22Rv1 (cell line): Measurements from ENCODE around the gene LCMT1.

ENCODE experiments used
- CTCF ChIP-seq: fragments of 450-650 bp; IDR thresholded peaks from 2 replicates; pipeline ENCODE4 v1.5.1; 2017; ENCODE audit warnings: mild to moderate bottlenecking
- ZFX ChIP-seq: fragments of 450-650 bp; IDR thresholded peaks from 2 replicates; pipeline ENCODE4 v1.6.1; 2017; ENCODE audit warnings: antibody characterized with exemption, borderline replicate concordance

DNA sequence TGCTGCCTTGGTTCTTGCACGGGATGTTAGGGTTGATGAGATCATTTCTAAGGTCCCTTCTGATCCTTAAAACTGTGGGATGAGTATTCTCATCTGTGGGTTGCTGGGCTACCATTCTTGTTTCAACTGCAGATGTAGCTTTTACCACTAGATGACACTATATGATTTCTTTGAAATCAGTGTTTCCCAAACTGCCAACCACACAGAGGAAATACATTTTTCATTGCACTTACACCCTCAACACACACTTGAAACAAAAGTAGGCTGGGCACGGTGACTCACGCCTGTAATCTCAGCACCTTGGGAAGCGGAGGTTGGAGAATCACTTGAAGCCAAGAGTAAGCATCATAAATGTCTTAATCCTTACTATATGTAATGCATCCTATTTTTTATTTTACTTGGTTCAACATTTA is 15.3 kb downstream of the LCMT1 start:
- TF ChIP-seq CTCF (peak; percentile 73), ZFX (no peak)
